HEK293T (cell line): ENCODE measurements around the gene FBXL19.

Experiments used
- CTCF ChIA-PET: fragments of 350-600 bp; formaldehyde crosslinking; extraction: SDS; loops from one replicate; lab custom pipeline; 2021; ENCODE audit warnings: antibody characterized with exemption, inconsistent platforms; lab: Yijun Ruan, JAX
- POLR2A ChIA-PET: fragments of 350-600 bp; formaldehyde crosslinking; extraction: SDS; loops from one replicate; lab custom pipeline; 2020; ENCODE audit warnings: antibody characterized with exemption, inconsistent platforms; lab: Yijun Ruan, JAX
- DNase-seq: peaks from one replicate; pipeline ENCODE4 v3.0.0; 2012; ENCODE audit warnings: mixed read lengths; ENCODE audit errors: extremely low spot score
- ARNT ChIP-seq: fragments of 450-650 bp; IDR thresholded peaks from 2 replicates; pipeline ENCODE4 v1.6.1; 2017; ENCODE audit warnings: mild to moderate bottlenecking
- BHLHE40 ChIP-seq: fragments of 450-650 bp; IDR thresholded peaks from 2 replicates; pipeline ENCODE4 v1.6.1; 2016; ENCODE audit warnings: mild to moderate bottlenecking, moderate library complexity, borderline replicate concordance
- CTBP1 ChIP-seq: fragments of 450-650 bp; IDR thresholded peaks from 2 replicates; pipeline ENCODE4 v1.6.1; 2016; ENCODE audit warnings: borderline replicate concordance
- ELF4 ChIP-seq: fragments of 450-650 bp; IDR thresholded peaks from 2 replicates; pipeline ENCODE4 v1.6.1; 2017; ENCODE audit warnings: antibody characterized with exemption
- FOXA1 ChIP-seq: fragments of 450-650 bp; IDR thresholded peaks from 2 replicates; pipeline ENCODE4 v1.6.1; 2016; ENCODE audit warnings: mild to moderate bottlenecking
- FOXK2 ChIP-seq: fragments of 450-650 bp; IDR thresholded peaks from 2 replicates; pipeline ENCODE4 v1.6.1; 2016; ENCODE audit warnings: mild to moderate bottlenecking
- FOXM1 ChIP-seq: fragments of 450-650 bp; IDR thresholded peaks from 2 replicates; pipeline ENCODE4 v1.6.1; 2017; ENCODE audit warnings: mild to moderate bottlenecking, borderline replicate concordance
- HDGF ChIP-seq: fragments of 450-650 bp; IDR thresholded peaks from 2 replicates; pipeline ENCODE4 v1.6.1; 2017; ENCODE audit warnings: antibody characterized with exemption, borderline replicate concordance
- L3MBTL2 ChIP-seq: fragments of 450-650 bp; conservative IDR thresholded peaks from 2 replicates; pipeline ENCODE4 v1.6.1; 2016; ENCODE audit warnings: mild to moderate bottlenecking
- LEF1 ChIP-seq: fragments of 450-650 bp; IDR thresholded peaks from 2 replicates; pipeline ENCODE4 v1.6.1; 2017; ENCODE audit warnings: mild to moderate bottlenecking, borderline replicate concordance
- NFRKB ChIP-seq: fragments of 450-650 bp; IDR thresholded peaks from 2 replicates; pipeline ENCODE4 v1.6.1; 2016; ENCODE audit warnings: mild to moderate bottlenecking, moderate library complexity
- PKNOX1 ChIP-seq: fragments of 450-650 bp; IDR thresholded peaks from 2 replicates; pipeline ENCODE4 v1.6.1; 2016
- SP1 ChIP-seq: fragments of 450-650 bp; IDR thresholded peaks from 2 replicates; pipeline ENCODE4 v1.6.1; 2017
- SUZ12 ChIP-seq: fragments of 450-650 bp; IDR thresholded peaks from 2 replicates; pipeline ENCODE4 v1.6.1; 2016; ENCODE audit warnings: mild to moderate bottlenecking
- TARDBP ChIP-seq: fragments of 450-650 bp; IDR thresholded peaks from 2 replicates; pipeline ENCODE4 v1.6.1; 2016
- ZNF384 ChIP-seq: fragments of 450-650 bp; IDR thresholded peaks from 2 replicates; pipeline ENCODE4 v1.6.1; 2016

Gene FBXL19

GRCh38 chr16:30965436-30965835, 42.1 kb downstream of the FBXL19 start:
- no peak for DNase-seq
- ChIA-PET CTCF (interaction anchor here (1.8 kb wide), 1 partner anchor 19 kb away, joined by 5 read pairs; the partner anchor contains the start of gene HSD3B7), POLR2A (interaction anchor here (0.9 to 2.7 kb wide), 2 partner anchors 7 to 18 kb away, joined by 3 to 8 read pairs; partner anchors contain the start of gene SETD1A)
- TF ChIP-seq LEF1, result no peak

- TF ChIP-seq BHLHE40 (no peak), NFRKB (no peak), PKNOX1 (no peak), L3MBTL2 (no peak), ARNT (no peak), FOXK2 (no peak)
- CTCF ChIA-PET, result no interaction called here
- POLR2A ChIA-PET, result interaction anchor here (0.9 to 2.7 kb wide), 3 partner anchors 8 to 17 kb away, joined by 3 to 8 read pairs (median 3); partner anchors contain the start of gene SETD1A
- DNase-seq, result no peak
Measured at GRCh38 chr16:30966033-30966619, 42.8 kb downstream of the FBXL19 start.

DNA sequence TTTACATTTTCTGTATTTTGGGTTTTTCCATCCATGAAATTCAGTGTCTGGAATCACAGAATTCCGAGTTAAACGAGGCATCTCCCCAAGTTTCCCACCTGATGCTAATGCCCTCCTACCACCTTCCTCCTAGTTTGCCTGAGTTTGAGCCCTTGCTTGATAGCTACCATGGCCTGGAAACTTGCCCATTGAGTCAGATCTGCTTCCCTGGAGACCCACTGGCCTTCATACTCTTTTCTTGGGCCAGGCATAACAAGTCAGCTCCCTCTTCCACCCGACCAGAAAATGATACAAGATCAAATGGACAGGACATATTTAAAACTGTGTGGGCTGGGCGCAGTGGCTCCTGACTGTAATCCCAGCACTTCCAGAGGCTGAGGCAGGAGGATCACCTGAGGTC, 44.4 kb downstream of the FBXL19 start:
- TF ChIP-seq LEF1 (no peak), HDGF (no peak), PKNOX1 (no peak), ELF4 (no peak), FOXM1 (no peak), ZNF384 (no peak), CTBP1 (no peak), BHLHE40 (no peak), ARNT (no peak), NFRKB (no peak), SUZ12 (no peak), FOXA1 (no peak), L3MBTL2 (no peak), TARDBP (no peak), SP1 (no peak), FOXK2 (no peak)
- ChIA-PET CTCF (no interaction called here), POLR2A (interaction anchor here (2.7 kb wide), 1 partner anchor 10 kb away, joined by 8 read pairs; the partner anchor contains the start of gene SETD1A)
- DNase-seq, result no peak

DNA sequence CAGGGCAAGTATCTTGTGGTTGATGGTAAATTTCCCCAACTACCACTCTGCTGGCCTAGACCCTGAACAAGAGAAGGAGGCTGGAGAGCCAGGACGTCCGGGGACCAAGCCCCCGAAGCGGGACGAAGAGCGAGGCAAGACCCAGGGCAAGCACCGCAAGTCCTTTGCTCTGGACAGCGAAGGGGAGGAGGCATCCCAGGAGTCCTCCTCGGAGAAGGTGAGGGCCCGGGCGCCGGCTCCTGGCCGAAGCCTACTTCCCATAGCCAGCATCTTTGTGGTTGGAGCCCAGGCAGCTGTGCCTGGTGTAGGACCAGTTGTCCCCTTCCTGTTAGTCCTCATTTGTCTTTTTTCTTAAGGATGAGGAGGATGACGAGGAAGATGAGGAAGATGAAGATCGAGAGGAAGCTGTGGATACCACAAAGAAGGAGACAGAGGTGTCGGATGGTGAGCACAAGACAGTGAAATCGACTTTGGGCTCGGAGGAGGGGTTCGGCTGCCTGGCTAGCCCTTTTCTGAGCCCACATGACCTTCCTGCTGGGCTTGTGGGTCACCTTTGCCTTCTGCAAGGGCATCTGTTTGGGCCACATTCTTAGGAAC, 46.0 kb downstream of the FBXL19 start:
- POLR2A ChIA-PET, result interaction anchor here (1.1 kb wide), 1 partner anchor 44 kb away, joined by 3 read pairs; no protein-coding TSS in a partner anchor
- no peak for DNase-seq
- CTCF ChIA-PET, result interaction anchor here (1.0 kb wide), 1 partner anchor 15 kb away, joined by 3 read pairs; no protein-coding TSS in a partner anchor
- TF ChIP-seq HDGF, result no peak
- TF ChIP-seq FOXM1, result no peak
- no peak for TF ChIP-seq PKNOX1
- no peak for TF ChIP-seq L3MBTL2
- no peak for TF ChIP-seq TARDBP
- TF ChIP-seq SUZ12, result no peak
- no peak for TF ChIP-seq NFRKB

DNA sequence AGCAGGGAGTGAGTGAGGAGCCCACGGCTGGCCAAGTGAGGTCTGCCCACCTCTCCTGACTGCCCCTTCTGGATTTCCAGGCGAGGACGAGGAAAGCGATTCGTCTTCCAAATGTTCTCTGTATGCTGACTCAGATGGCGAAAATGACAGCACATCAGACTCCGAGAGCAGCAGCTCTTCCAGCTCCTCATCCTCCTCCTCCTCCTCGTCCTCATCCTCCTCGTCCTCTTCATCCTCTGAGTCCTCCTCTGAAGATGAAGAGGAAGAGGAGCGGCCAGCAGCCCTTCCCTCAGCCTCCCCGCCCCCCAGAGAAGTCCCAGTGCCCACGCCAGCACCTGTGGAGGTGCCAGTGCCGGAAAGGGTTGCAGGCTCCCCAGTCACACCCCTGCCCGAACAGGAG, 47.9 kb downstream of the FBXL19 start:
- DNase-seq, result no peak
- CTCF ChIA-PET, result no interaction called here
- POLR2A ChIA-PET, result no interaction called here
- no peak for TF ChIP-seq HDGF
- TF ChIP-seq NFRKB, result no peak
- TF ChIP-seq PKNOX1, result no peak
- TF ChIP-seq LEF1, result no peak
- TF ChIP-seq ZNF384, result no peak
- TF ChIP-seq SP1, result no peak
- TF ChIP-seq SUZ12, result no peak
- no peak for TF ChIP-seq FOXA1
- TF ChIP-seq L3MBTL2, result no peak
- no peak for TF ChIP-seq FOXM1
- TF ChIP-seq CTBP1, result no peak
- no peak for TF ChIP-seq ELF4
- no peak for TF ChIP-seq ARNT
- no peak for TF ChIP-seq FOXK2
- no peak for TF ChIP-seq TARDBP

GRCh38 chr16:30972872-30973271, 49.5 kb downstream of the FBXL19 start:
- DNase-seq, result peak; percentile 66
- ChIA-PET POLR2A (no interaction called here), CTCF (interaction anchor here (0.7 kb wide), 1 partner anchor 1146 kb away, joined by 4 read pairs; no protein-coding TSS in a partner anchor)
- TF ChIP-seq FOXA1, result no peak
- no peak for TF ChIP-seq HDGF
- no peak for TF ChIP-seq FOXM1
- TF ChIP-seq ZNF384, result no peak
- no peak for TF ChIP-seq ELF4
- TF ChIP-seq FOXK2, result no peak
- no peak for TF ChIP-seq SUZ12
- TF ChIP-seq LEF1, result no peak
- no peak for TF ChIP-seq PKNOX1
